ENCODE measurements around the gene SIRT2.
"Not testable (repeated sequence)": the region's sequence is repeated elsewhere in the genome, so short reads cannot be mapped to it uniquely, and the experiment has no call there.

SIRT2 gene

DNA sequence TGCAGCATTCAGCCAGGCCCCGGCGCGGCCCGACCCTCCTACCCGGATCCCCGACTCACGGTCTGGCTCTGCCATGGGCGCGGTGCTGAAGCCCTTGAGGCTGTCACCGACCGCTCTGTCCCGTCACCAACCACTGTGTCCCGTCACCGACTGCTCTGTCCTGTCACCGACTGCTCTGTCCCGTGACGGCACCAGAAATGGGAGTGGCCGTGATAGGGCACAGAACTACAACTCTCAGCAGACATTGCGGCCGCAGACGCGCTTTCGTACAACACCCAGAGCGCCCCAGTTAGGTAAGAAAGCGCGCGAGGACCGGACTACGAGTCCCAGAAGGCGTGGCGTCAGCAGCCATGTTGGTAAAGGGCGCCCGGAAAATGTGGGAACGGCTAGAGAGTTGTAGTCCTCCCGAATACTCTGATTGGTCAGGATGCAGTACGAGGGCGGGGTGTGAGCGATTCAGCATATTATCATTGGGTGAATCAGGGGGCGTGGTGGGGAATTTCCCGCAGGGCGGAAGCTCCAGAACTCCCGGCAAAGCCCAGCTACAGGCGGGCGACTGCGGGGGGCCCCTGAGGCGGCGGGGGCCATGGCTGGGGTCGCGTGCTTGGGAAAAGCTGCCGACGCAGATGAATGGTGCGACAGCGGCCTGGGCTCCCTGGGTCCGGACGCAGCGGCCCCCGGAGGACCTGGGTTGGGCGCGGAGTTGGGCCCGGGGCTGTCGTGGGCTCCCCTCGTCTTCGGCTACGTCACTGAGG is at the start of gene SIRT2, which contains the start of gene NFKBIB:
SIRT2 (minus strand) TSS at position 172 of the 755 bp plus-strand sequence; CDS start at position 75, 97 bp downstream.
NFKBIB (plus strand) TSS at position 523 of the 755 bp plus-strand sequence; CDS start at position 587, 64 bp downstream.
- DNase-seq, result peak; percentile 100

- DNase-seq, result no peak
Measured at GRCh38 chr19:38946229-38947010, 47.0 kb upstream of the SIRT2 start.

GRCh38 chr19:38945562-38946228 is 46.3 kb upstream of the SIRT2 start:
- no peak for DNase-seq

DNA sequence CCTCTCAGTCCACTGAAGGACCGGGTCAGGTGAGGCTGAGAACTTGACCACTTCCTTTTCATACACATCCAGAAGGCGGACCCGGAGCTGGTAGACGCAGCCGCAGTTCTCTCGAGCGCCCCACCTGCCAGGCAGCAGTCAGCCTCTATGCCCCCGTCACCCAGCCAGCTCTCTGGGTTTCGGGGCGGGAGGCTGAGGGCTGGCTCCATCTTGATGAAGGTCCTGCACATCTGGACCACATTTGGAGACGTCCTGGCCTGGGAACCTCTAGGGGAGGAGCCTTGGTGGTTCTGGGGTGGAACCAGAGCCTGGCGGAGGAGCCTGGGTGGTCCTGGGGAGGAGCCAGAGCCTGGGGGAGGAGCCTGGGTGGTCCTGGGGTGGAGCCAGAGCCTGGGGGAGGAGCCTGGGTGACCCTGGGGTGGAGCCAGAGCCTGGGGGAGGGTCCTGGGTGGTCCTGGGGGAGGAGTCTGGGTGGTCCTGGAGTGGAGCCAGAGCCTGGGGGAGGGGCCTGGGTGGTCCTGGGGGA is 45.6 kb upstream of the SIRT2 start:
- DNase-seq, result peak; percentile 17

DNA sequence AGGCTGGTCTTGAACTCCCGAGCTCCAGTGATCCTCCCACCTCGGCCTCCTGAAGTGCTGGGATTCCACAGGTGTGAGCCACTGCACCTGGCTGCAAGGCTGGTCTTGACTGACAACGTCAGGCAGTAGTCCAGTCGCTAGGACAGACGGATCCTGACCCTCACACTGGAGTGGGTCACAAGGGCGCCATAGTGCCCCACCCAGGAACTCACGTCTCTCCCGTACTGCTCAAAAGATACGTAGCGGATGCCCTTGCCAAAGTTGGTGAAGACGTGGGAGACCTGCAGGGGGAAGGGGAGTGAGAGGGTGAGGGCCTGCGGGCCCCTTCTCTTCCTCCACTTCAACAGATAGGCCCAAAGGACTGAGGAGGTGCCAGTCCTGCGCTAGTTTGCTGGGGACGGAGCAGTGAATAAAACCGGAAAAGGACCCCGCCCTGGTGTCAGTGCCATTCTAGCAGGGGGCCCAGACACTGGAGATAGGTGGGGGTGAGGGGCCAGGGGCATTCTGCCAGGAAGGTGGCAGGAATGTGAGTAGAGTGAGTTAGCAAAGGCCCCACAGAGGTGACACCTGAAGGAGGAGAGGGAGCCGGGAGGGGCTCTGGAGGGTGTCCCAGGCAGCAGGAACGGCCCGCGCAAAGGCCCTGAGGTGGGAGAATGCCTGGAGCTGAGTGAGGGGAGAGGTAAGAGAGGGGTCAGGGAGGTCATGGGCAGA is 43.2 kb upstream of the SIRT2 start:
- DNase-seq, result no peak

- DNase-seq, result no peak
Measured at GRCh38 chr19:38941979-38942378, 42.6 kb upstream of the SIRT2 start.

GRCh38 chr19:38941466-38941865 is 42.0 kb upstream of the SIRT2 start:
- DNase-seq, result not testable (repeated sequence)

- no peak for DNase-seq
Measured at GRCh38 chr19:38939957-38940356, 40.5 kb upstream of the SIRT2 start.

- no peak for DNase-seq
Measured at GRCh38 chr19:38933544-38933943, 34.1 kb upstream of the SIRT2 start.

GRCh38 chr19:38932425-38933179 is 33.2 kb upstream of the SIRT2 start:
- DNase-seq, result peak; percentile 32

- no peak for DNase-seq
Measured at GRCh38 chr19:38931521-38931793, 32.0 kb upstream of the SIRT2 start.

- DNase-seq, result peak; percentile 100
Measured at GRCh38 chr19:38930776-38931520, 31.5 kb upstream of the SIRT2 start, which contains the start of gene MRPS12. Gene MRPS12, plus strand, starts transcription at chr19:38930944. Its CDS starts 351 bp downstream, at chr19:38931295.

DNA sequence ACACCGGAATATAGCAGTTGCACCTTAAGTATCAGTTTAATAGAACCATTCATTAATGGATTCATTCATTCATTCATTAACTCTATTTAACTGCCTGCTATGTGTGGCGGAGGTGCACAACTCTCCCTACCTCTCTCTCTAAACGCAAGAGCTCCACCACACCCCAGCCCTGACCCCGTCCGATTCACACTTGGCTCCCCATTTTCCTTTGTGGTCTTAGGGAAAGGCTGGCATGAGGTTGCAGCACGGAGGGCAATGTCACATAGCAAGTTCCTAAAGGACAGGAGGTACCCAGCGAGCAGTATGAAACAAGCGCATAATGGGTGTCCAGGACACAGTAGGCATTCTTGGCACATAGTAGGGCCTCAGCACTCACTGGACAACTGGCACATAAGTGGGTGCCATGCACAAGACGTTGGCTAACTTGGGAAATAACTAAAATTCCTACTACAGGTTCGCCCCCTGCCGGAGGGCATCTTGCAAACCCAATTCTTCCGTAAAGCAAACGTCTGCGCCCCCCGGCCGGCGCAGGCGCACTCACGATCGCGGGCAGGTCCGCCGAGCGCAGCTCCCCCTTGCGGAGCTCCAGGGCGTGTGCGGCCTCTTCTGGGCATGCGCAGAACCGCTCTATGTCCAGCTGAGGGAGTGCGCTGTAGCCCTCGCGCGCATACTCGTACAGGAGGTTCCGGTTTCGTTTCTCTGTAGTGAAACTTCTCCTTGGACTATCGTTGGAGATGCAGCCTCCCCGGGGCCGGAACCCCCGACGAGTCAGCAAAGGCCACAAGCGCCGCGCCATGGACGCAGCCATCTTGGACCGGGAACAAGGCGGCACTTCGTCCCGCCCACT is 30.7 kb upstream of the SIRT2 start, which contains the start of gene SARS2:
SARS2 (minus strand) TSS at position 835 of the 847 bp plus-strand sequence; CDS start at position 808, 27 bp downstream.
- DNase-seq, result peak; percentile 99

DNA sequence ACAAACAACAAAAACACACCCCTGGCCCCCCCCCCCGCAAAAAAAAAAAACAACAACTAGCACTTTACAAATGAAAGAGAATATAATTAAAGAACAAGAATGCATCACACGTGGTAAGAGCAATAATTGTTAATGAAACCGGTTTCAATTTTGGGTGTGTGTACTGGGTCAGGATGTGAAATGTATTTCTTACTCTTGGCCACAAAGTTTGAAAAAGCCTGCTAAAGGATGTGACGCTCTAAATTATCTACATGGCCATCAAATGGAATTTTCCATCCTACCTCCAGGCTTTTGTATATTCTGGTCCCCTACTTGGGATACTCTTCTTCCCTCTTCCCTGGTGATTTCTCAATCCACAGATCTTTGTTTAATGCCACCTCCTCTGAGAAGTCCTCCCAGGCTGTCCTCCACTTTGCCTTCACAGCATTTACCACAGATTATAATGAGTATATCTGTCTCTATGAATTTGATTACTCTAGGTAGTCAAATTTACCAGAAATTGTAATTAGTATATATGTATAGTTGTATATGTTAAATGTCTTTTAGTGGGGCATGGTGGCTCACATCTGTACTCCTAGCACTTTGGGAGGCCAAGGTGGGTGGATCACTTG is 29.1 kb upstream of the SIRT2 start:
- DNase-seq, result no peak

DNA sequence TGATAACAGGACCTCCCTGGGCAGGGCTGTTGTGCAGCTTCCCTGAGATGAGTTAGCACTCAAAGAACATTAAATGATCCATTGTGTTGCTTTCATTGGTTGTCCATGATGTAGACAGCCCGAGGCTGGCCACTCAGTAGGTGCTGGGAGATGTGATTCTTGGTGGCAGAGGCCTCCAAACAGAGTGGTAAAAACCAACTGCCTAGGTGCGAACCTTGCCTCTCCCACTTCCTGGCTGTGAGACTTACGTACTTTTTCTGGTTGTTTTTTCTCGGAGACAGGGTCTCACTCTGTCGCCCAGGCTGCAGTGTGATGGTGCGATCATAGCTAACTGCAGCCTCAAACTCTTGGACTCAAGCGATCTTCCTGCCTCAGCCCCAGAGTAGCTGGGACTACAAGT is 25.0 kb upstream of the SIRT2 start:
- DNase-seq, result no peak

DNA sequence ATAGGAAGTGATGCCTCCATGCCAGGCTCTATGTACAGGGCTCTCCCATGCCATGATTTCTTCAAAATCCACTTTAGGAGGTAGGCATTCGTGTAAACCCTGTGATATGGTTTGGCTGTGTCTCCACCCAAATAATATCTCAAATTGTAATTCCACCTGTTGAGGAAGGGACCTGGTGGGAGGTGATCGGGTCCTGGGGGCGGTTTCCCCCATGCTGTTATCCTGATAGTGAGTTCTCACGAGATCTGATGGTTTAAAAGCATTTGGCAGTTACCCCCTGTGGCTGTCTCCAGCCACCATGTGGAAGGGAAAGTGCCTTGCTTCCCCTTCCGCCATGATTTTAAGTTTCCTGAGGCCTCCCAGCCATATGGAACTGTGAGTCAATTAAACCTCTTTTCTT is 23.1 kb upstream of the SIRT2 start:
- no peak for DNase-seq

DNA sequence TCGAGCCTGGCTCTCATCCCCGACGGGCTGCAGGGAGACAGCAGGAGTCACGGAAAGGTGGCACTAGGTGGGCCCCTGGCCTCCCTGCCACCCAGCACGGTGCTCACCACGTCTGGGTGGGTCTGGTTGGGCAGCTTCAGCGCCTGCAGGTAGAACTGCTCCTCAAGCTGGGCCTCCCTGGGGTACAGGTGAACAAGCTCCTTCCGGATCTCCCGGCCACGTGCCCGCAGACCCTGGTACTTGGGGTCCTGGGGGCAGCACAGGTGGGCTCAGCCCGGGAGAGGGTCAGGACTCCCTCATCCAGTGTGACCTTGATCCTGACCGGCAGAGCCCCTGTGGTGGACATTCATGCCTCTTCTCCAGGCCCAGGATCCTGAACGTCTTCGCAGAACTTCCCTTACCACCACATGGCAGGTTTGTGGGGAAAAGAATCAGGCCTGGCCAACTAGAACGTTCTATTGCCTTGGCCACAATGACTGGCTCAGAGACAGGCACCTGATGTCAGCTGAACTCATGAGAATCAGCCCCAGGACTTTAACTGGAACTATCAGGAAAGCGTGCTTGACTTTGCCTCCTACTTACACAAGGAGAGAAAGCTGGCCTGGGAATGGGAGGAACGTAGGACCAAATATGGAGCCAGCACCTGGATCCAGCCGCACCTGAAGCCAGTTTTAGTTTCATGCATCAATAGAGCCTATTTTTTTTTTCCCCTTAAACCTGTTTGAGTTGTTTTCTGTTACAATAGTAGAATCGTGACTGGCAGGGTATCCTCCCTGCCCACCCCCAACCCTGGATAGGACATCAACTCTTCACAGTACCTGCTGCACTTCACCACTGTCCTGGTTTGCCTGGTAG is 22.2 kb upstream of the SIRT2 start:
- DNase-seq, result no peak

DNA sequence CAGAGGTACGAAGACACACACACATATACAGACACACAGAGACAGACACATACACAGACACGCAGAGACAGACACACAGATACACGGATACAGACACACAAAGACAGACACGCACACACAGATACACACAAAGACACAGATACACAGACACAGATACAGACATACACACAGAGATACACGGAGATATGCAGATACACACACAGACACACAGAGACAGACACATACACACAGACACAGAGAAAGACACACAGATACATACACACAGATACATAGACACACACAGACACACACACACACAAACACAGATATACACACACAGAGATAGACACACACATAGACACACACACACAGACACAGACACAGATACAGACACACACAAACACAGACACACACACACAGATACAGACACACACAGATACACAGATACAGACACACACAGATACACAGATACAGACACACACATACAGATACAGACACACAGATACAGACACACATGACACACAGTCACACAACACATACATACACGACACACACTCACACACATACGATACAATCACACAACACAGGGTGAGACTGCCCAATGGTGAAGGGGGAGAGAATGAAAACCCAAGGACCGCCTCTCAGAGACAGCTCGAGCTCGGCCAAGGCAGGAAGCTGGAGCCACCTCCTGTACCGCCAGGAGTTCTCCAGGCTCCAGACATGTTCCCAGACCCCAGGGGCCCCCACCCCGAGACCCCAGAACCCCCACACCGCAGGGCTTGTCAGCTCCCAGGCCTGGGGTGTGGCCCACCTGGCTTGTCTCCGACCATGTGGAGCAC is 21.4 kb upstream of the SIRT2 start:
- no peak for DNase-seq

Data from NCI-H345 (cell line).